ENCODE measurements around the gene ADD3. TPM values are rescaled to one million over a fixed set of nuclear protein-coding genes. Genes with fewer than 3 reads are reported as not detected.
A peak's percentile ranks its signal among the peaks of the same experiment; 100 is the strongest.

The ADD3 gene
- total and polyA plus RNA-seq, 9 donors: 79.8 to 135 (median 93.6) TPM

- WGBS (ENCODE audit: insufficient coverage): 11% methylated on average over 3 of the region's 9 CpGs
- no peaks in the 10 kb centered on the region for H3K9me3 ChIP-seq (replicated peaks; ENCODE audit: control insufficient read depth, low read depth, low read length)
- peak overlapping the region; percentile 71 for H3K27ac ChIP-seq (ENCODE audit: low read length)
- peaks cover 10% of the 10 kb centered on the region for H3K4me1 ChIP-seq (ENCODE audit: control insufficient read depth, insufficient read depth, low read length)
- DNase-seq: peak; percentile 68
- H3K4me3 ChIP-seq (ENCODE audit: low read length): no peak overlapping the region
- H3K27me3 ChIP-seq (ENCODE audit: control insufficient read depth, insufficient read depth, low read length): no peaks in the 10 kb centered on the region
- no peaks in the 10 kb centered on the region for H3K36me3 ChIP-seq (ENCODE audit: control insufficient read depth, insufficient read depth, low read length)
Observed at GRCh38 chr10:109966961-109967738, 40.6 kb upstream of the ADD3 start.

- peaks cover 10% of the 10 kb centered on the region for H3K4me1 ChIP-seq (ENCODE audit: control insufficient read depth, insufficient read depth, low read length)
- H3K36me3 ChIP-seq (ENCODE audit: control insufficient read depth, insufficient read depth, low read length): no peaks in the 10 kb centered on the region
- no peak for DNase-seq
- no peak overlapping the region for H3K4me3 ChIP-seq (ENCODE audit: low read length)
- H3K27me3 ChIP-seq (ENCODE audit: control insufficient read depth, insufficient read depth, low read length): no peaks in the 10 kb centered on the region
- H3K9me3 ChIP-seq (replicated peaks; ENCODE audit: control insufficient read depth, low read depth, low read length): no peaks in the 10 kb centered on the region
- peak overlapping the region; percentile 71 for H3K27ac ChIP-seq (ENCODE audit: low read length)
Observed at GRCh38 chr10:109967739-109968088, 40.1 kb upstream of the ADD3 start.

- Histone ChIP-seq H3K27me3 (ENCODE audit: control insufficient read depth, insufficient read depth, low read length) (no peaks in the 10 kb centered on the region), H3K9me3 (replicated peaks; ENCODE audit: control insufficient read depth, low read depth, low read length) (no peaks in the 10 kb centered on the region), H3K27ac (ENCODE audit: low read length) (no peak overlapping the region), H3K4me1 (ENCODE audit: control insufficient read depth, insufficient read depth, low read length) (peaks cover 10% of the 10 kb centered on the region), H3K4me3 (ENCODE audit: low read length) (no peak overlapping the region), H3K36me3 (ENCODE audit: control insufficient read depth, insufficient read depth, low read length) (no peaks in the 10 kb centered on the region)
- no peak for DNase-seq
- WGBS (ENCODE audit: insufficient coverage): 65% methylated on average over 13 of the region's 14 CpGs
Observed at GRCh38 chr10:109968953-109969759, 38.6 kb upstream of the ADD3 start.

- Histone ChIP-seq H3K27ac (ENCODE audit: low read length) (no peak overlapping the region), H3K9me3 (replicated peaks; ENCODE audit: control insufficient read depth, low read depth, low read length) (no peaks in the 10 kb centered on the region), H3K27me3 (ENCODE audit: control insufficient read depth, insufficient read depth, low read length) (no peaks in the 10 kb centered on the region), H3K36me3 (ENCODE audit: control insufficient read depth, insufficient read depth, low read length) (no peaks in the 10 kb centered on the region), H3K4me3 (ENCODE audit: low read length) (no peak overlapping the region), H3K4me1 (ENCODE audit: control insufficient read depth, insufficient read depth, low read length) (peaks cover 10% of the 10 kb centered on the region)
- DNase-seq: no peak
- 66% methylated on average over 5 of the region's 8 CpGs for WGBS (ENCODE audit: insufficient coverage)
Observed at GRCh38 chr10:109969760-109970346, 37.9 kb upstream of the ADD3 start.

- Histone ChIP-seq H3K36me3 (ENCODE audit: control insufficient read depth, insufficient read depth, low read length) (no peaks in the 10 kb centered on the region), H3K9me3 (replicated peaks; ENCODE audit: control insufficient read depth, low read depth, low read length) (no peaks in the 10 kb centered on the region), H3K27me3 (ENCODE audit: control insufficient read depth, insufficient read depth, low read length) (no peaks in the 10 kb centered on the region), H3K4me1 (ENCODE audit: control insufficient read depth, insufficient read depth, low read length) (peaks cover 10% of the 10 kb centered on the region), H3K27ac (ENCODE audit: low read length) (no peak overlapping the region), H3K4me3 (ENCODE audit: low read length) (no peak overlapping the region)
- no peak for DNase-seq
- 29% methylated on average over 1 of the region's 3 CpGs for WGBS (ENCODE audit: insufficient coverage)
Observed at GRCh38 chr10:109971634-109972033, 36.1 kb upstream of the ADD3 start.

GRCh38 chr10:109972372-109973001 is 35.3 kb upstream of the ADD3 start:
- WGBS (ENCODE audit: insufficient coverage): no CpG with 5 or more reads among the region's 2 CpGs
- Histone ChIP-seq H3K27me3 (ENCODE audit: control insufficient read depth, insufficient read depth, low read length) (no peaks in the 10 kb centered on the region), H3K4me1 (ENCODE audit: control insufficient read depth, insufficient read depth, low read length) (peaks cover 9% of the 10 kb centered on the region), H3K27ac (ENCODE audit: low read length) (no peak overlapping the region), H3K36me3 (ENCODE audit: control insufficient read depth, insufficient read depth, low read length) (no peaks in the 10 kb centered on the region), H3K9me3 (replicated peaks; ENCODE audit: control insufficient read depth, low read depth, low read length) (no peaks in the 10 kb centered on the region), H3K4me3 (ENCODE audit: low read length) (no peak overlapping the region)
- no peak for DNase-seq

GRCh38 chr10:109973326-109973829 is 34.4 kb upstream of the ADD3 start:
- no CpG with 5 or more reads among the region's 3 CpGs for WGBS (ENCODE audit: insufficient coverage)
- DNase-seq: no peak

GRCh38 chr10:109974504-109975191 is 33.1 kb upstream of the ADD3 start:
- Histone ChIP-seq H3K27me3 (ENCODE audit: control insufficient read depth, insufficient read depth, low read length) (no peaks in the 10 kb centered on the region), H3K36me3 (ENCODE audit: control insufficient read depth, insufficient read depth, low read length) (no peaks in the 10 kb centered on the region), H3K4me3 (ENCODE audit: low read length) (no peak overlapping the region), H3K4me1 (ENCODE audit: control insufficient read depth, insufficient read depth, low read length) (peaks cover 7% of the 10 kb centered on the region), H3K27ac (ENCODE audit: low read length) (no peak overlapping the region), H3K9me3 (replicated peaks; ENCODE audit: control insufficient read depth, low read depth, low read length) (no peaks in the 10 kb centered on the region)
- peak; percentile 60 for DNase-seq
- 45% methylated on average over 2 of the region's 9 CpGs for WGBS (ENCODE audit: insufficient coverage)

More at GRCh38 chr10:109973326-109973829, 34.4 kb upstream of the ADD3 start:
- Histone ChIP-seq H3K4me3 (ENCODE audit: low read length) (no peak overlapping the region), H3K36me3 (ENCODE audit: control insufficient read depth, insufficient read depth, low read length) (no peaks in the 10 kb centered on the region), H3K27ac (ENCODE audit: low read length) (no peak overlapping the region), H3K27me3 (ENCODE audit: control insufficient read depth, insufficient read depth, low read length) (no peaks in the 10 kb centered on the region), H3K9me3 (replicated peaks; ENCODE audit: control insufficient read depth, low read depth, low read length) (no peaks in the 10 kb centered on the region), H3K4me1 (ENCODE audit: control insufficient read depth, insufficient read depth, low read length) (peaks cover 5% of the 10 kb centered on the region)

- no peaks in the 10 kb centered on the region for H3K9me3 ChIP-seq (replicated peaks; ENCODE audit: control insufficient read depth, low read depth, low read length)
- no peak overlapping the region for H3K4me3 ChIP-seq (ENCODE audit: low read length)
- no peak for DNase-seq
- peaks cover 7% of the 10 kb centered on the region for H3K4me1 ChIP-seq (ENCODE audit: control insufficient read depth, insufficient read depth, low read length)
- WGBS (ENCODE audit: insufficient coverage): no CpG with 5 or more reads among the region's 4 CpGs
- H3K27me3 ChIP-seq (ENCODE audit: control insufficient read depth, insufficient read depth, low read length): no peaks in the 10 kb centered on the region
- no peaks in the 10 kb centered on the region for H3K36me3 ChIP-seq (ENCODE audit: control insufficient read depth, insufficient read depth, low read length)
- no peak overlapping the region for H3K27ac ChIP-seq (ENCODE audit: low read length)
Observed at GRCh38 chr10:109975244-109976190, 32.3 kb upstream of the ADD3 start.
